ENCODE results near the gene PGA3. TPM values are rescaled to one million over a fixed set of nuclear protein-coding genes. Genes with fewer than 3 reads are reported as not detected.
"Not testable (repeated sequence)": the region's sequence is repeated elsewhere in the genome, so short reads cannot be mapped to it uniquely, and the experiment has no call there.

Gene PGA3
- total RNA-seq, 3 donors from 2014 or later, result 1.1 TPM; not detected in 2

DNA sequence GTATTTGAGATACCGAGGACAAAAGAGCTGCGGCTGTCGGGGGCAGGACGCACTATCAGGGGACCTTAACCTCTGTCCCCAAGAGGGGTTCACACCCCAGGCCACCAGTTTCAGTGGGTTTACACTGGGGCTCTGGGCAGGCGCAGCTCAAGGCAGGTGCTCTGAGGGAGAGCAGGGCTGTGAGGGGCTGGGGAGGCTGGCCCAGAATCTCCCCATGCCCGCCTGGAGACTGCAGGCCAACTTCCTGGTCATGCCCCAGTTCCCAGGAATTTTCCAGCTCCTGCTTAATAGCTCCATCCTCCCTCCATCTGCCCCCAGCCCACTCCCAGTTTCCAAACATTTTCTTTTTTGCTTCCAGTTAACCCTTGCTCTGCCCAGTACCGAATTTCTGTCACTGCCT lies 7.6 kb upstream of the PGA3 start:
- TF ChIP-seq, protein P1, sequence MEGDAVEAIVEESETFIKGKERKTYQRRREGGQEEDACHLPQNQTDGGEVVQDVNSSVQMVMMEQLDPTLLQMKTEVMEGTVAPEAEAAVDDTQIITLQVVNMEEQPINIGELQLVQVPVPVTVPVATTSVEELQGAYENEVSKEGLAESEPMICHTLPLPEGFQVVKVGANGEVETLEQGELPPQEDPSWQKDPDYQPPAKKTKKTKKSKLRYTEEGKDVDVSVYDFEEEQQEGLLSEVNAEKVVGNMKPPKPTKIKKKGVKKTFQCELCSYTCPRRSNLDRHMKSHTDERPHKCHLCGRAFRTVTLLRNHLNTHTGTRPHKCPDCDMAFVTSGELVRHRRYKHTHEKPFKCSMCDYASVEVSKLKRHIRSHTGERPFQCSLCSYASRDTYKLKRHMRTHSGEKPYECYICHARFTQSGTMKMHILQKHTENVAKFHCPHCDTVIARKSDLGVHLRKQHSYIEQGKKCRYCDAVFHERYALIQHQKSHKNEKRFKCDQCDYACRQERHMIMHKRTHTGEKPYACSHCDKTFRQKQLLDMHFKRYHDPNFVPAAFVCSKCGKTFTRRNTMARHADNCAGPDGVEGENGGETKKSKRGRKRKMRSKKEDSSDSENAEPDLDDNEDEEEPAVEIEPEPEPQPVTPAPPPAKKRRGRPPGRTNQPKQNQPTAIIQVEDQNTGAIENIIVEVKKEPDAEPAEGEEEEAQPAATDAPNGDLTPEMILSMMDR (IDR thresholded peaks at IDR 0.05), result no peak
- Histone ChIP-seq H3K4me3 (no peak overlapping the region), H3K4me1 (ENCODE audit: low read depth) (no peaks in the 10 kb centered on the region), H3K9me3 (peaks cover 4% of the 10 kb centered on the region), H3K36me3 (ENCODE audit: low read depth) (no peaks in the 10 kb centered on the region)
- intact Hi-C loops (cut with DNase I, micrococcal nuclease), result no loop called here
- ATAC-seq, result no peak
- DNase-seq, result no peak

DNA sequence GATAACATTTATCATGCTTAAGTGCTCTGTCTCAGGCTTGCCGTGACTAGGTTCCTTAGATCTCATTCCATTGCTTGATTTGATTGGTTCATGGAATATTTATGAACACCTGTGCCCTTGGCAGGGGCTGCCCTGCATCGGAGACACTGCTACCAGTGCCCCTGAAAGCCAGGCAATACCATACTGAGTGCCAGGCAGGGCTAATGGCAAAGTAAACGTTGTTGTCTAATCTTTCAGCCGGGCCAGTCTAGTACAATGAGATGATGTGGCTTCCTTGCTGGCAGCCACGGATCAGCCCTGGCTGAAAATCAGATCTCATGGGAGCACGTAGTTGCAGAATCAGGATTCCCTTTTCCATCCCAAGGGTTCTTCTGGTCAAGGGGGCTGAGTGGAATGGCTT lies 5.0 kb upstream of the PGA3 start:
- TF ChIP-seq, protein P1 (IDR thresholded peaks at IDR 0.05), result no peak
- ATAC-seq, result no peak
- Histone ChIP-seq H3K9me3 (peaks cover 4% of the 10 kb centered on the region), H3K4me3 (no peak overlapping the region), H3K4me1 (ENCODE audit: low read depth) (no peaks in the 10 kb centered on the region), H3K36me3 (ENCODE audit: low read depth) (no peaks in the 10 kb centered on the region)
- DNase-seq, result no peak
- intact Hi-C loops (cut with DNase I, micrococcal nuclease), result no loop called here

DNA sequence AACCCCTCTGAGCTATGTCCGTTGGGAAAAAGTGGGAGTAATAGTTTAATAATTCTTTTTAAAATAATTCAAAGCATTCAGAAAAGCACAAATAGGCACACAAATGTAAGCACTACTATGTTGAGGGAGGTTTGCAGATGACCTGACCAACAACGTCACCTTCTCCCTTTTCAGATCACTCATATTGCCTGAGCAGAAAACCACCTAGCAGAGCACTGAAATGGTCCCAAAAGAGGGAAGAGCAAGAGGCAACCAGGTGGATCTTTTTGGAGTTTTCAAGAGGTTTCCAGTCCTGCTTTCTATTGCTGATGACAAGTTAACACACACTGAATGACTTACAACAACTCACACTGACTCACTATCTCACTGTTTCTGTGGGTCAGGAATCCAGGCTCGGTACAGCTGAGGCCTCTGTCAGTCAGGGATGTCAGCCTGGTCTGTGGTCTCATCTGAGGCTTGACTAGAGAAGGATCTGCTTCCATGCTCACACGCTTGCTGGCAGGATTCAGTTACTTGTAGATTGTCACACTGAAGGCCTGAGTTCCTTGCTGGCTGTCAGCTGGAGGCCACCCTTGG lies 4.3 kb upstream of the PGA3 start:
- H3K4me1 ChIP-seq (ENCODE audit: low read depth), result no peaks in the 10 kb centered on the region
- no peak overlapping the region for H3K4me3 ChIP-seq
- TF ChIP-seq, protein P1 (IDR thresholded peaks at IDR 0.05), result no peak
- intact Hi-C loops (cut with DNase I, micrococcal nuclease), result no loop called here
- H3K36me3 ChIP-seq (ENCODE audit: low read depth), result no peaks in the 10 kb centered on the region
- no peak for ATAC-seq
- H3K9me3 ChIP-seq, result peaks cover 4% of the 10 kb centered on the region
- DNase-seq, result no peak

DNA sequence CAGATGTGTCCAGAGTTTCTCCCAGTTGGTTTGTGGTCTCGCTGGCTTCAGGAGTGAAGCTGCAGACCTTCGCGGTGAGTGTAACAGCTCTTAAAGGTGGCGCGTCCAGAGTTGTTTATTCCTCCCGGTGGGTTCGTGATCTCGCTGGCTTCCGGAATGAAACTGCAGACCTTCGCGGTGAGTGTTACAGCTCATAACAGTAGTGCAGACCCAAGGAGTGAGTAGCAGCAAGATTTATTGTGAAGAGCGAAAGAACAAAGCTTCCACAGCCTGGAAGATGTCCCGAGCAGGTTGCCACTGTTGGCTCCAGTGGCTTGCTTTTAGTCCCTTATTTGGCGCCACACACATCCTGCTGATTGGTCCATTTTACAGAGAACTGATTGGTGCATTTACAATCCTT lies 1.8 kb upstream of the PGA3 start:
- Histone ChIP-seq H3K4me3 (no peak overlapping the region), H3K9me3 (peaks cover 4% of the 10 kb centered on the region), H3K36me3 (ENCODE audit: low read depth) (no peaks in the 10 kb centered on the region), H3K4me1 (ENCODE audit: low read depth) (no peaks in the 10 kb centered on the region)
- TF ChIP-seq, protein P1 (IDR thresholded peaks at IDR 0.05), result no peak
- DNase-seq (no peak), ATAC-seq (no peak)
- intact Hi-C loops (cut with DNase I, micrococcal nuclease), result no loop called here

DNA sequence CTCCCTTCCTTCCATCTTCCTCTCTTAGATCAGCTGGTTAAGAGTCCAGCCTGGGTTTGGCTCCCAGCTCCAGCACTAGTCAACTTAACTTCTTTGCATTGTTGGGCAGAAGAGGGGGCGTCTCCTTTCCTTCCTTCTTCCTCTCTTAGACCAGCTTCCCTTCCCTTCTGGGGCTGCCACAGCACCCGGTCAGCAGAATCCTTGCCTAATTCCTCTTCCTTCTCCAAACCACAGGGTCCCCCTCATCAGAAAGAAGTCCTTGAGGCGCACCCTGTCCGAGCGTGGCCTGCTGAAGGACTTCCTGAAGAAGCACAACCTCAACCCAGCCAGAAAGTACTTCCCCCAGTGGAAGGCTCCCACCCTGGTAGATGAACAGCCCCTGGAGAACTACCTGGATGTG lies 558 bp downstream of the PGA3 start:
- H3K4me1 ChIP-seq (ENCODE audit: low read depth); intact Hi-C loops (cut with DNase I, micrococcal nuclease); H3K4me3 ChIP-seq; H3K36me3 ChIP-seq (ENCODE audit: low read depth); ATAC-seq; DNase-seq; H3K9me3 ChIP-seq: not testable (repeated sequence)

DNA sequence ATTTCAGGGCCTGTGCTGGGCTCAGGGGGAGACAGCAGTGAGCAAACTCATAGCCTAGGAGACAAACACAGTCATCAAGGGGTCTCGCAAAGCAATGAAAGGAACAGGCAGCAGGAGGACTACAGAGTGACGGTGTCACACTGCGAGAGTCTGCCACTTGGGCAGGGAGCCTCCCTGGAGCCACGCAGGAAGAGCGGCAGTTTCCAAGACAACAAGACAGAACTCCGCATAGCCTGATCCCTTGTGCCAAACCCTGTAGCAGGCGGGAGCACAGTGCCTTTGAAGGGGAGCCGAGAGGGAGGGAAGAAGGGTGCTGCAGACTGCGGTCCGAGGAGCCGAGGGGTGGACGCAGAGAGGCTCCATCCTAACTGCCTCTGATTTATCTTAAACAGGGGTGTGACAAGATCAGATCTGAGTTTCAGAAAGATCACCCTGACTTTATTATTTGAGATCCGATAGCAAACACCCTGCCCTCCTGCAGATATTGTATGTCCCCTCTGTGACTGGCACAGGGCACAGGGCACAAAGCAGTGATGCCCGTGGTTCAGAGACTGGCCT lies 1.3 kb downstream of the PGA3 start:
- ATAC-seq; intact Hi-C loops (cut with DNase I, micrococcal nuclease); H3K36me3 ChIP-seq (ENCODE audit: low read depth); DNase-seq; H3K9me3 ChIP-seq; H3K4me1 ChIP-seq (ENCODE audit: low read depth); H3K4me3 ChIP-seq: not testable (repeated sequence)

DNA sequence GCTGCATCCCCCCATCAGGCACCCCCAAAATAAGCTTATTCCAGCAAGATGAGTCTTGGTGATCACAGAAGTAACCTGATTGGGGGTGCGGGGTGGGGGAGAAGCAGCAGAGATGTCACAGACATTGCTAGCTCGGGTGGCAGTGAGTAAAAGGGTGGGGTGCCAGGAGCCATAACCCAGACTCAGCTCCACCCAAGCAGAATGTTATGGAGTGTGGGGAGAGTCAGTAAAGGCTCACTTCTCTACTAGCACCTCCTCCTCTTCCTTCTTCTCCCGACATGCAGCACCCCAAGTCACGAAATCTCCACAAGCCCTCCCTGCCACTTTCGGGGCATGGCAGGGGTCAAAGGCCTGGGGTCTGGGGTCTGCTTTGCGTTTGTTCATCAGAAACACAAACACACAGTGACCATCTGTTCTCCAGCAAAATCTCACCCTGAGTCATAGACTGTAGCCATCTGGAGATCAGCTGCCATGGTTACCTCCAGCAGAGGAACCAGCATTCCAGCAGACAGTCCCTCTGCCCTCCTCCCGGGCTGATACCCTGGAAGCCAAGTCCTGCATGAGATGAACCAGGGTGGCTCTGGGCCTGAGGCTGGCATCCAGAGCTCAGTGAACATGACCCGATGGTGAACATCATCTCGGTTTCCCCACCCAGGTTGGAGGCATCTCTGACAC lies 4.5 kb downstream of the PGA3 start:
- intact Hi-C loops (cut with DNase I, micrococcal nuclease); H3K4me3 ChIP-seq; H3K9me3 ChIP-seq; H3K4me1 ChIP-seq (ENCODE audit: low read depth); H3K36me3 ChIP-seq (ENCODE audit: low read depth); DNase-seq: not testable (repeated sequence)
- peak; percentile 25 for ATAC-seq

DNA sequence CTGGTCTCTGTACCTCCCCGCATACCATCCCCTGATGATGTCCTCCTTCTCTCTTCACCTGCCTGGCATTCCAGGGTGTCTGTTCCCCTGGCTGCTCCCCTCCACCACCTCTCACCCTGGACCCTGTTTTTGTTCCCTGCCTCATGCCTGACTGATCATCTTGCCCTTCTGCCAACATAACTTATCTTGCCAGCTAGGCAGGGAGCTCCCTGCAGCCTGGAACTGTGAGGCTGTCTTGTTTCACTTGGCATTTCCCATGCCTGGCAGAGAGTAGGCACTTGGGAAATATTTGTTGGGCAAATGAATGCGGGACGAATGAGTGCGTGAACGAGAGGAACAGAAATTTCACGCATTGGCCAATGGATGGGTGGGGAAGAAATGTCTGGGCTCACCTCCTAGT lies 7.3 kb downstream of the PGA3 start:
- ATAC-seq; intact Hi-C loops (cut with DNase I, micrococcal nuclease); H3K4me3 ChIP-seq; H3K36me3 ChIP-seq (ENCODE audit: low read depth); DNase-seq; H3K4me1 ChIP-seq (ENCODE audit: low read depth); H3K9me3 ChIP-seq: not testable (repeated sequence)

DNA sequence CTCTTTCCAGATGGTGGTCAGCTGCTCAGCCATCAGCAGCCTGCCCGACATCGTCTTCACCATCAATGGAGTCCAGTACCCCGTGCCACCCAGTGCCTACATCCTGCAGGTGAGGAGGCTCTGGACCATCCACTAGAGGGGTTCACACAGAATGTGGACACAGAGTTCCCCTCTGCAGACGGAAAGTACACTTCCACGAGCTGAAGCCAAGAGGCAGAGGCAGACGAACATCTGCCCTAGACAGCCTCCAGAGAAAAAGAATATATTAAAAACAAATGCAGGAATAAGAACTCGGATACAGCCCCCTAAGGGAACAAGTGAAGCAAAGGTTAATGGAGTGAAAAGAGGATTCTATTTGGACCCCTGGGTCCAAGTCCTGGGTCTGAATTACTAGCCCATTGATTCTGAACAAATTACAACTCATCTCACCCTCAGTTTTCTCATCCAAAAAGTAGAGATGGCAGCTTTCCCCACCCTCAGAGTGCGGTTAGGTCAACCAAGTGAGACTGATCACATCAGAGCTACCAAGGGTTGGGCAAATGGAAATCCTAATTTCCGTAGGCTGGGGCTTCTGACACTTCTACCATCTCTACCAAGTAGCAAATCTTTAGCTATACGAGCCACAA lies 8.1 kb downstream of the PGA3 start:
- DNase-seq; ATAC-seq; H3K36me3 ChIP-seq (ENCODE audit: low read depth); intact Hi-C loops (cut with DNase I, micrococcal nuclease); H3K4me1 ChIP-seq (ENCODE audit: low read depth); H3K9me3 ChIP-seq; H3K4me3 ChIP-seq: not testable (repeated sequence)

DNA sequence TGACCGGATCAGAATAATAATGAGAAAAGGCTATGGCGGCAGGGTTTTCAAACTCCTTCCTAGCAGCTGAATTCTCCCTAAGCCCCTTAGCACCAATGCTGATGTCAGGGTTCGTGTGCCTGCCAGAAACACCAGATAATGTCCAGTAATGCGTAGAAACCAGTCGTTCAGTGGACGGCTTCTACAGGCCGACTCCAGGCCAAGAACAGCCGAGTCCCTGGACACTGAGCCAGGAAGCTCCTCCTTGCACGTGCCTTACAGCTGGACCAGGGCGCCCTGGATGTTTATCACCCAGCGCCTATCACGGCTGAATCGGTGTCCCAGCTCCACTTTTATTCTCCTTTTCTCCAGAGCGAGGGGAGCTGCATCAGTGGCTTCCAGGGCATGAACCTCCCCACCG lies 8.9 kb downstream of the PGA3 start:
- DNase-seq; ATAC-seq; H3K4me3 ChIP-seq; intact Hi-C loops (cut with DNase I, micrococcal nuclease); H3K4me1 ChIP-seq (ENCODE audit: low read depth); H3K9me3 ChIP-seq; H3K36me3 ChIP-seq (ENCODE audit: low read depth): not testable (repeated sequence)
